H1 (cell line): Measurements from ENCODE around the gene CSE1L. TPM values are rescaled to one million over a fixed set of nuclear protein-coding genes. Genes with fewer than 3 reads are reported as not detected.

Experiments used
- CTCF ChIA-PET: fragments of 300-600 bp; sonication (Branson Sonifier 250); formaldehyde crosslinking; loops from one replicate; lab custom pipeline; 2021; ENCODE audit not compliant: partially characterized antibody; lab: Charles Lee
- POLR2A ChIA-PET: fragments of 300-600 bp; sonication (Branson Sonifier 250); formaldehyde crosslinking; loops from one replicate; lab custom pipeline; 2021; ENCODE audit warnings: inconsistent platforms; ENCODE audit not compliant: partially characterized antibody; lab: Charles Lee
- DNase-seq, 2 experiments: peaks; one replicate each; pipeline versions ENCODE4 v3.0.0 to v3.0.0-alpha.2; 2010 to 2022; ENCODE audit warnings: low spot score in 2 of 2, low read depth in 1 of 2, mixed read lengths in 1 of 2
- FAIRE-seq: peaks from 2 replicates; lab custom pipeline; 2011; peaks lifted over from hg19 to GRCh38; lab: Jason Lieb, UNC
- H2AFZ ChIP-seq: 2 replicates; pipeline ENCODE4 v1.8.1; 2012; ENCODE audit warnings: low read length, inconsistent platforms
- H2AK5ac ChIP-seq: 2 replicates; pipeline ENCODE4 v1.6.1; 2013; ENCODE audit warnings: low read depth, low read length
- H2BK120ac ChIP-seq: replicated peaks from 2 replicates; pipeline ENCODE3; 2013; ENCODE audit warnings: low read depth, low read length, inconsistent platforms
- H2BK12ac ChIP-seq: 2 replicates; pipeline ENCODE4 v1.6.1; 2013; ENCODE audit warnings: low read depth, low read length
- H2BK15ac ChIP-seq: 2 replicates; pipeline ENCODE4 v1.6.1; 2013; ENCODE audit warnings: low read length
- H2BK20ac ChIP-seq: 2 replicates; pipeline ENCODE4 v1.6.1; 2013; ENCODE audit warnings: low read length
- H2BK5ac ChIP-seq: 2 replicates; pipeline ENCODE4 v1.6.1; 2013; ENCODE audit warnings: low read depth, low read length
- H3K14ac ChIP-seq: 2 replicates; pipeline ENCODE4 v1.6.1; 2013; ENCODE audit warnings: inconsistent platforms; ENCODE audit not compliant: insufficient read length
- H3K18ac ChIP-seq: 2 replicates; pipeline ENCODE4 v1.6.1; 2013; ENCODE audit warnings: low read length; ENCODE audit errors: extremely low read depth
- H3K23ac ChIP-seq: 2 replicates; pipeline ENCODE4 v1.6.1; 2013; ENCODE audit warnings: inconsistent platforms; ENCODE audit not compliant: insufficient read length
- H3K23me2 ChIP-seq: 2 replicates; pipeline ENCODE4 v1.6.1; 2013; ENCODE audit warnings: low read depth, low read length
- H3K27ac ChIP-seq: 2 replicates; pipeline ENCODE4 v1.6.1; 2011; ENCODE audit warnings: low read depth, low read length, inconsistent platforms
- H3K27me3 ChIP-seq, 4 experiments: replicated peaks in 1 of 4; 1 replicate in 1 of 4; 2 replicates in 3 of 4; pipeline versions ENCODE4 v1.6.1 to v1.8.1; 2011 to 2013; ENCODE audit warnings: low read length in 3 of 4, mild to moderate bottlenecking in 3 of 4, inconsistent platforms in 2 of 4, mixed read lengths in 2 of 4, moderate library complexity in 1 of 4; ENCODE audit not compliant: control insufficient read depth in 3 of 4, insufficient read depth in 3 of 4; ENCODE audit errors: extremely low read depth in 1 of 4
- H3K36me3 ChIP-seq, 4 experiments: 2 replicates each; pipeline versions ENCODE4 v1.6.1 to v1.8.1; 2011 to 2013; ENCODE audit warnings: mild to moderate bottlenecking in 4 of 4, low read length in 3 of 4, moderate library complexity in 2 of 4, control low read depth in 1 of 4, inconsistent platforms in 1 of 4; ENCODE audit not compliant: insufficient read depth in 4 of 4, control insufficient read depth in 2 of 4
- H3K4ac ChIP-seq: replicated peaks from 2 replicates; pipeline ENCODE3; 2013; ENCODE audit warnings: low read length, low read depth, mixed read lengths, inconsistent platforms; ENCODE audit not compliant: insufficient read length
- H3K4me1 ChIP-seq, 4 experiments: replicated peaks in 1 of 4; 1 replicate in 1 of 4; 2 replicates in 3 of 4; pipeline versions ENCODE4 v1.6.1 to v1.8.1; 2011 to 2013; ENCODE audit warnings: low read length in 3 of 4, inconsistent platforms in 2 of 4, mixed read lengths in 1 of 4; ENCODE audit not compliant: insufficient read depth in 4 of 4, control insufficient read depth in 3 of 4
- H3K4me2 ChIP-seq, 2 experiments: 2 replicates each; pipeline versions ENCODE4 v1.6.1 to v1.8.1; 2011 to 2013; ENCODE audit warnings: low read depth in 2 of 2, low read length in 2 of 2, control low read depth in 1 of 2, inconsistent platforms in 1 of 2, mild to moderate bottlenecking in 1 of 2; ENCODE audit not compliant: insufficient read depth in 1 of 2
- H3K4me3 ChIP-seq, 4 experiments: fragments of 200-600, 300-600 bp in 1 of 4; sonication (generic), shearing (Covaris generic), sonication (Bioruptor Twin) in 1 of 4; 2 replicates each; pipeline versions ENCODE4 v1.5.1 to v1.8.1; 2011 to 2016; ENCODE audit warnings: low read length in 4 of 4, low read depth in 3 of 4, control low read depth in 2 of 4, inconsistent platforms in 2 of 4, mild to moderate bottlenecking in 2 of 4, mixed read lengths in 1 of 4, moderate library complexity in 1 of 4; ENCODE audit not compliant: insufficient read depth in 2 of 4; ENCODE audit errors: extremely low read depth in 1 of 4
- H3K56ac ChIP-seq: replicated peaks from 2 replicates; pipeline ENCODE3; 2013; ENCODE audit warnings: low read depth, mild to moderate bottlenecking, mixed read lengths, low read length, inconsistent platforms; ENCODE audit not compliant: insufficient read length
- H3K79me1 ChIP-seq: 2 replicates; pipeline ENCODE4 v1.6.1; 2013; ENCODE audit warnings: low read depth, low read length, control low read depth
- H3K79me2 ChIP-seq, 2 experiments: 2 replicates each; pipeline versions ENCODE4 v1.6.1 to v1.8.1; 2012 to 2013; ENCODE audit warnings: low read length in 2 of 2, mild to moderate bottlenecking in 2 of 2, inconsistent platforms in 1 of 2; ENCODE audit not compliant: insufficient read depth in 2 of 2, control insufficient read depth in 1 of 2
- H3K9ac ChIP-seq, 4 experiments: replicated peaks in 1 of 4; 1 replicate in 1 of 4; 2 replicates in 3 of 4; pipeline versions ENCODE4 v1.6.1 to v1.8.1; 2011 to 2013; ENCODE audit warnings: low read depth in 3 of 4, low read length in 3 of 4, control low read depth in 2 of 4, mild to moderate bottlenecking in 2 of 4, moderate library complexity in 2 of 4, inconsistent platforms in 1 of 4; ENCODE audit errors: extremely low read depth in 1 of 4
- H3K9me3 ChIP-seq, 2 experiments: 2 replicates each; pipeline versions ENCODE4 v1.6.1 to v1.8.1; 2012 to 2013; ENCODE audit warnings: mild to moderate bottlenecking in 2 of 2, moderate library complexity in 2 of 2, control low read depth in 1 of 2, inconsistent platforms in 1 of 2, low read depth in 1 of 2, low read length in 1 of 2, mixed read lengths in 1 of 2; ENCODE audit not compliant: insufficient read depth in 2 of 2
- H4K20me1 ChIP-seq, 2 experiments: replicated peaks in 1 of 2; 2 replicates each; pipeline versions ENCODE3 to v1.8.1; 2011 to 2013; ENCODE audit warnings: inconsistent platforms in 2 of 2, low read length in 2 of 2, mild to moderate bottlenecking in 1 of 2; ENCODE audit not compliant: insufficient read depth in 2 of 2, control insufficient read depth in 1 of 2
- H4K5ac ChIP-seq: 2 replicates; pipeline ENCODE4 v1.6.1; 2013; ENCODE audit warnings: low read length, low read depth, mixed read lengths, inconsistent platforms; ENCODE audit not compliant: insufficient read length
- H4K8ac ChIP-seq: 2 replicates; pipeline ENCODE4 v1.8.0; 2013; ENCODE audit warnings: mild to moderate bottlenecking, moderate library complexity, low read length, inconsistent platforms; ENCODE audit not compliant: insufficient read depth; ENCODE audit errors: extremely low read depth
- H4K91ac ChIP-seq: replicated peaks from 2 replicates; pipeline ENCODE3; 2013; ENCODE audit warnings: low read length, mixed read lengths, inconsistent platforms; ENCODE audit not compliant: insufficient read length
- ASH2L ChIP-seq: fragments of 200-600, 300-600 bp; sonication (generic); IDR thresholded peaks from one replicate; pipeline ENCODE4 v1.7.1; 2017; ENCODE audit warnings: low read length
- CREB1 ChIP-seq: IDR thresholded peaks from 2 replicates; pipeline ENCODE4 v1.6.1; 2012; ENCODE audit warnings: inconsistent platforms
- FOSL1 ChIP-seq: IDR thresholded peaks from 2 replicates; pipeline ENCODE4 v1.6.1; 2011; ENCODE audit warnings: mild to moderate bottlenecking, low read depth, low read length, moderate library complexity; ENCODE audit not compliant: insufficient read depth
- JUN ChIP-seq: IDR thresholded peaks from 2 replicates; pipeline ENCODE4 v1.6.1; 2011; ENCODE audit warnings: low read depth, mild to moderate bottlenecking, improper control_type of control experiment, low read length
- KDM4A ChIP-seq: IDR thresholded peaks from one replicate; pipeline ENCODE4 v1.7.1; 2012; ENCODE audit warnings: low read depth, mild to moderate bottlenecking, moderate library complexity, low read length, inconsistent platforms; ENCODE audit not compliant: severe bottlenecking
- NANOG ChIP-seq: IDR thresholded peaks from 2 replicates; pipeline ENCODE4 v1.6.1; 2011; ENCODE audit warnings: low read length, low read depth, mild to moderate bottlenecking, inconsistent platforms; ENCODE audit not compliant: insufficient read depth, poor library complexity, severe bottlenecking
- POU5F1 ChIP-seq: IDR thresholded peaks from 2 replicates; pipeline ENCODE4 v1.6.1; 2011; ENCODE audit warnings: low read depth, mild to moderate bottlenecking, low read length, moderate library complexity
- RXRA ChIP-seq: IDR thresholded peaks from 2 replicates; pipeline ENCODE4 v1.6.1; 2011; ENCODE audit warnings: low read depth, mild to moderate bottlenecking, low read length, moderate library complexity; ENCODE audit not compliant: insufficient read depth
- SP1 ChIP-seq: IDR thresholded peaks from 2 replicates; pipeline ENCODE4 v1.6.1; 2011; ENCODE audit warnings: low read depth, low read length
- SUZ12 ChIP-seq: fragments of 200-600 bp; sonication (generic); IDR thresholded peaks from 2 replicates; pipeline ENCODE4 v1.6.1; 2012; ENCODE audit warnings: mild to moderate bottlenecking, inconsistent platforms, low read length, moderate library complexity, mixed read lengths
- ZNF274 ChIP-seq: IDR thresholded peaks from 2 replicates; pipeline ENCODE4 v1.7.0; 2012; ENCODE audit warnings: low read length, borderline replicate concordance; ENCODE audit errors: extremely low read depth
- WGBS, 2 experiments: shearing (Covaris generic) in 1 of 2; methylation state at CpG; one replicate each; pipeline versions ENCODE4 v1.1.6 to v1.1.7; 2013 to 2015; ENCODE audit warnings: low lambda C conversion rate in 2 of 2, mixed read lengths in 2 of 2, inconsistent platforms in 1 of 2, low coverage in 1 of 2, missing lambda C conversion rate in 1 of 2; ENCODE audit not compliant: insufficient replicate concordance in 2 of 2, insufficient coverage in 1 of 2, insufficient read length in 1 of 2; ENCODE audit errors: extremely low coverage in 1 of 2, missing lambda C conversion rate in 1 of 2; 5-methylcytosine and 5-hydroxymethylcytosine counted together
- polyA plus RNA-seq, 7 experiments: library from polyadenylated mRNA; depleted of rRNA in 3 of 7; stranded (reverse) in 5 of 7; unstranded in 2 of 7; fragments of >200 nt in 5 of 7; fragments of 200-250 nt in 2 of 7; gene quantifications; 1 replicate in 5 of 7; 2 replicates in 1 of 7; 4 replicates in 1 of 7; pipeline versions ENCODE4 v1.2.1 to v1.2.3, GENCODE V29; 2011 to 2013; ENCODE audit warnings: missing spikeins in 2 of 7, mixed read lengths in 2 of 7
- total RNA-seq: library from RNA; stranded (reverse); fragmentation: NEBNext Ultra II Directional; extraction: Animal tissue kit (Norgen Biotek cat#: 25700); gene quantifications from 2 replicates; pipeline ENCODE4 v1.2.1, GENCODE V29; 2021
- TF ChIP-seq, protein P1 (sequence below): IDR thresholded peaks from 2 replicates; pipeline ENCODE4 v1.6.1; 2012; ENCODE audit warnings: low read length, inconsistent platforms

The CSE1L gene
- total and polyA plus RNA-seq, 2 of the 8 experiments (the other 6 are each of a cell fraction or from before 2014, with no cell fraction given) = 94.1 to 269 TPM

DNA sequence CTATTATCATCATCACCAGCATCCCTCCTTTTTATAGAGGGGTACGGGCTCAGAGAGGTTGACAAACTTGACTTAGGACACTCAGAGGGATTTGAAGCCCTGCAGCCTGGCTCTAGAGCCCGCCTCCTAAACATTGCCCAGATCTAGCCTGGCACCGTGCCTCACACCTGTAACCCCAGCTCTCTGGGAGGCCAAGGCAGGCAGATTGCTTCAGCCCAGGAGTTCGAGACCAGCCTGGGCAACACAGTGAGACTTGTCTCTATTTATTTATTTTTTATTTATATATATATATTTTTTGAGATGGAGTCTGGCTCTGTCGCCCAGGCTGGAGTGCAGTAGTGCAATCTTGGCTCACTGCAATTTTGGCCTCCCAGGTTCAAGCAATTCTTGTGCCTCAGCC is 6.3 kb upstream of the CSE1L start:
- 95% methylated on average over 5 of the region's 5 CpGs; no CpG with 5 or more reads in 1 of the 2 experiments for WGBS, 2 experiments
- no peak overlapping the region for H2BK120ac ChIP-seq
- H2BK12ac ChIP-seq = no peak overlapping the region
- H3K4me1 ChIP-seq = peaks cover 0 to 4% (median 0%) of the 10 kb centered on the region in 4 experiments; a peak in 1 of 7 replicates
- POLR2A ChIA-PET = interaction anchor here (1.9 to 2.1 kb wide), 2 partner anchors 10 to 12 kb away, joined by 4 to 5 read pairs; no protein-coding TSS in a partner anchor
- H3K14ac ChIP-seq = no peak overlapping the region
- no peak overlapping the region for H4K5ac ChIP-seq
- no peak overlapping the region for H4K91ac ChIP-seq
- no peaks in the 10 kb centered on the region for H3K9me3 ChIP-seq
- H3K23me2 ChIP-seq = no peaks in the 10 kb centered on the region
- no peaks in the 10 kb centered on the region for H3K79me1 ChIP-seq
- H4K8ac ChIP-seq = no peak overlapping the region
- no peak overlapping the region for H2AFZ ChIP-seq
- H3K27me3 ChIP-seq = no peaks in the 10 kb centered on the region
- CTCF ChIA-PET = interaction anchor here (1.1 to 4.3 kb wide), 2 partner anchors 12 to 382 kb away, joined by 3 to 27 read pairs; no protein-coding TSS in a partner anchor
- DNase-seq = no peak
- FAIRE-seq = no peak
- no peak overlapping the region for H2BK5ac ChIP-seq
- H3K56ac ChIP-seq = no peak overlapping the region
- no peak overlapping the region for H2BK20ac ChIP-seq
- H3K27ac ChIP-seq = no peak overlapping the region
- no peak overlapping the region for H3K23ac ChIP-seq
- H3K4me2 ChIP-seq = no peak overlapping the region
- H3K9ac ChIP-seq = no peak overlapping the region
- H3K4me3 ChIP-seq = no peak overlapping the region
- no peaks in the 10 kb centered on the region for H3K79me2 ChIP-seq
- H3K36me3 ChIP-seq = no peaks in the 10 kb centered on the region
- H3K4ac ChIP-seq = no peak overlapping the region
- H2AK5ac ChIP-seq = no peak overlapping the region
- no peak overlapping the region for H3K18ac ChIP-seq
- no peak overlapping the region for H2BK15ac ChIP-seq
- H4K20me1 ChIP-seq = no peaks in the 10 kb centered on the region
- TF ChIP-seq KDM4A (no peak), RXRA (no peak), POU5F1 (no peak), FOSL1 (no peak), NANOG (no peak), ASH2L (no peak), SP1 (no peak), ZNF274 (no peak), CREB1 (no peak), SUZ12 (no peak), JUN (no peak)
- TF ChIP-seq, protein P1, sequence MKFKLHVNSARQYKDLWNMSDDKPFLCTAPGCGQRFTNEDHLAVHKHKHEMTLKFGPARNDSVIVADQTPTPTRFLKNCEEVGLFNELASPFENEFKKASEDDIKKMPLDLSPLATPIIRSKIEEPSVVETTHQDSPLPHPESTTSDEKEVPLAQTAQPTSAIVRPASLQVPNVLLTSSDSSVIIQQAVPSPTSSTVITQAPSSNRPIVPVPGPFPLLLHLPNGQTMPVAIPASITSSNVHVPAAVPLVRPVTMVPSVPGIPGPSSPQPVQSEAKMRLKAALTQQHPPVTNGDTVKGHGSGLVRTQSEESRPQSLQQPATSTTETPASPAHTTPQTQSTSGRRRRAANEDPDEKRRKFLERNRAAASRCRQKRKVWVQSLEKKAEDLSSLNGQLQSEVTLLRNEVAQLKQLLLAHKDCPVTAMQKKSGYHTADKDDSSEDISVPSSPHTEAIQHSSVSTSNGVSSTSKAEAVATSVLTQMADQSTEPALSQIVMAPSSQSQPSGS = no peak
